ENCODE data around the gene TTC21B.

TTC21B gene

GRCh38 chr2:165827921-165828276 is 125.7 kb downstream of the TTC21B start:
- DNase-seq, result no peak

- no peak for DNase-seq
Observed at GRCh38 chr2:165827016-165827920, 126.3 kb downstream of the TTC21B start.

GRCh38 chr2:165825041-165825440 is 128.5 kb downstream of the TTC21B start:
- peak; percentile 39 for DNase-seq
